K562 treated with DMSO at 1 percent for 4 hours (cell line): ENCODE measurements around the gene HNF1A. TPM values are rescaled to one million over a fixed set of nuclear protein-coding genes. Genes with fewer than 3 reads are reported as not detected.

Experiments
- total RNA-seq: library from RNA; unstranded; fragments of 300-600 nt; gene quantifications from 2 replicates; pipeline ENCODE4 v1.2.3, GENCODE V29; 2022; ENCODE audit not compliant: insufficient read depth

Gene HNF1A, protein sequence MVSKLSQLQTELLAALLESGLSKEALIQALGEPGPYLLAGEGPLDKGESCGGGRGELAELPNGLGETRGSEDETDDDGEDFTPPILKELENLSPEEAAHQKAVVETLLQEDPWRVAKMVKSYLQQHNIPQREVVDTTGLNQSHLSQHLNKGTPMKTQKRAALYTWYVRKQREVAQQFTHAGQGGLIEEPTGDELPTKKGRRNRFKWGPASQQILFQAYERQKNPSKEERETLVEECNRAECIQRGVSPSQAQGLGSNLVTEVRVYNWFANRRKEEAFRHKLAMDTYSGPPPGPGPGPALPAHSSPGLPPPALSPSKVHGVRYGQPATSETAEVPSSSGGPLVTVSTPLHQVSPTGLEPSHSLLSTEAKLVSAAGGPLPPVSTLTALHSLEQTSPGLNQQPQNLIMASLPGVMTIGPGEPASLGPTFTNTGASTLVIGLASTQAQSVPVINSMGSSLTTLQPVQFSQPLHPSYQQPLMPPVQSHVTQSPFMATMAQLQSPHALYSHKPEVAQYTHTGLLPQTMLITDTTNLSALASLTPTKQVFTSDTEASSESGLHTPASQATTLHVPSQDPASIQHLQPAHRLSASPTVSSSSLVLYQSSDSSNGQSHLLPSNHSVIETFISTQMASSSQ
- total RNA-seq, result not detected in 2 replicates

DNA sequence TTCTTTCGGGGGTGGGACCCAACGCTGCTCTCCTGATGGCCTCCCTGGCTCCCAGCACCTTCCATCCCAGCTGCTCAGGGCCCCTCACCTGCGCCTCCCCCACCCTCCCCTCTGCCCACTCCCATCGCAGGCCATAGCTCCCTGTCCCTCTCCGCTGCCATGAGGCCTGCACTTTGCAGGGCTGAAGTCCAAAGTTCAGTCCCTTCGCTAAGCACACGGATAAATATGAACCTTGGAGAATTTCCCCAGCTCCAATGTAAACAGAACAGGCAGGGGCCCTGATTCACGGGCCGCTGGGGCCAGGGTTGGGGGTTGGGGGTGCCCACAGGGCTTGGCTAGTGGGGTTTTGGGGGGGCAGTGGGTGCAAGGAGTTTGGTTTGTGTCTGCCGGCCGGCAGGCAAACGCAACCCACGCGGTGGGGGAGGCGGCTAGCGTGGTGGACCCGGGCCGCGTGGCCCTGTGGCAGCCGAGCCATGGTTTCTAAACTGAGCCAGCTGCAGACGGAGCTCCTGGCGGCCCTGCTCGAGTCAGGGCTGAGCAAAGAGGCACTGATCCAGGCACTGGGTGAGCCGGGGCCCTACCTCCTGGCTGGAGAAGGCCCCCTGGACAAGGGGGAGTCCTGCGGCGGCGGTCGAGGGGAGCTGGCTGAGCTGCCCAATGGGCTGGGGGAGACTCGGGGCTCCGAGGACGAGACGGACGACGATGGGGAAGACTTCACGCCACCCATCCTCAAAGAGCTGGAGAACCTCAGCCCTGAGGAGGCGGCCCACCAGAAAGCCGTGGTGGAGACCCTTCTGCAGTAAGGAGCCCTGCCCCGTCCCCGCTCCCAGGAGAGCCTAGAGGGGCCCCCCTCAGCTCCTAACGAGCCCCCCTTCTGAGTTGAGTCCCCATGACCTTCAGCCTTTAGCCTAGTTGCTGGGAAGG lies at the start of gene HNF1A:
TSS of gene HNF1A (plus strand) at position 248 of the 924 bp plus-strand sequence. CDS start at position 474, 226 bp downstream.

GRCh38 chr12:121015825-121016766 lies 37.8 kb downstream of the HNF1A start, which contains the start of gene C12orf43:
C12orf43 (minus strand) TSS chr12:121016487; CDS start chr12:121016474, 13 bp downstream.

GRCh38 chr12:121038861-121039668 lies 60.7 kb downstream of the HNF1A start, which contains the start of gene OASL:
OASL (minus strand) TSS chr12:121039246; CDS start chr12:121038971, 275 bp downstream.

Other genes starting within 250 kb of the HNF1A start
- gene SPPL3, start 74.2 kb upstream of the HNF1A start, total RNA-seq, result 16.9 and 19.2 TPM in 2 replicates
- gene C12orf43, start 37.9 kb downstream of the HNF1A start, total RNA-seq, result 4.9 and 6.1 TPM in 2 replicates
- gene OASL, start 60.7 kb downstream of the HNF1A start, total RNA-seq, result not detected in 2 replicates
- 9.2 and 17.8 TPM in 2 replicates for gene P2RX7, start 154.3 kb downstream of the HNF1A start, total RNA-seq
- gene P2RX4, start 231.6 kb downstream of the HNF1A start, total RNA-seq, result 58.7 and 64.3 TPM in 2 replicates